Skeletal muscle tissue (tissue), 4 donors: ENCODE measurements around the gene FAAP20. TPM values are rescaled to one million over a fixed set of nuclear protein-coding genes. Genes with fewer than 3 reads are reported as not detected.

ENCODE experiments used
- H3K27ac ChIP-seq: one replicate; pipeline ENCODE4 v1.7.0; 2013; ENCODE audit warnings: mild to moderate bottlenecking, low read depth, low read length, inconsistent platforms
- H3K27me3 ChIP-seq, 3 donors: one replicate each; pipeline ENCODE4 v1.7.0; 2013; ENCODE audit warnings: low read length in 3 of 3; ENCODE audit not compliant: control insufficient read depth in 3 of 3, insufficient read depth in 3 of 3
- H3K36me3 ChIP-seq, 3 donors: one replicate each; pipeline ENCODE4 v1.7.0; 2013; ENCODE audit warnings: low read length in 3 of 3; ENCODE audit not compliant: control insufficient read depth in 3 of 3, insufficient read depth in 3 of 3
- H3K4me1 ChIP-seq, 3 donors: one replicate each; pipeline ENCODE4 v1.7.0; 2013; ENCODE audit warnings: low read length in 3 of 3, mild to moderate bottlenecking in 3 of 3; ENCODE audit not compliant: control insufficient read depth in 3 of 3, insufficient read depth in 3 of 3
- H3K4me3 ChIP-seq, 3 donors: one replicate each; pipeline ENCODE4 v1.7.0; 2013; ENCODE audit warnings: low read length in 3 of 3
- H3K9ac ChIP-seq, 3 donors: one replicate each; pipeline ENCODE4 v1.7.0; 2013; ENCODE audit warnings: low read length in 3 of 3, mild to moderate bottlenecking in 3 of 3, moderate library complexity in 2 of 3, low read depth in 1 of 3
- H3K9me3 ChIP-seq, 3 donors: one replicate each; pipeline ENCODE4 v1.7.0; 2013; ENCODE audit warnings: low read length in 3 of 3; ENCODE audit not compliant: control insufficient read depth in 3 of 3
- total RNA-seq: library from RNA; depleted of rRNA; stranded (reverse); fragments of >200 nt; gene quantifications from one replicate; pipeline ENCODE4 v1.2.3, GENCODE V29; 2014
- donor health status: Osteomylitis.

Gene FAAP20
- total RNA-seq, 1 donor from 2014 or later: 13.0 TPM

- no peaks in the 10 kb centered on the region for H3K9me3 ChIP-seq
- H3K36me3 ChIP-seq: peaks cover 0 to 3% (median 0%) of the 10 kb centered on the region in 3 donors
- peaks cover 77 to 93% (median 87%) of the 10 kb centered on the region in 3 donors for H3K4me1 ChIP-seq
- H3K9ac ChIP-seq: peak overlapping the region in 2 of 3 donors; percentile 0 to 60
- H3K27ac ChIP-seq: no peak overlapping the region
- H3K27me3 ChIP-seq: no peaks in the 10 kb centered on the region
- peak overlapping the region in 2 of 3 donors; percentile 13 to 16 for H3K4me3 ChIP-seq
These were observed 42.4 kb upstream of the FAAP20 start for GRCh38 chr1:2236695-2237677.

GRCh38 chr1:2235300-2235998 lies 40.9 kb upstream of the FAAP20 start:
- Histone ChIP-seq H3K27me3 (no peaks in the 10 kb centered on the region), H3K9me3 (no peaks in the 10 kb centered on the region), H3K4me1 (peaks cover 84 to 94% (median 93%) of the 10 kb centered on the region in 3 donors), H3K4me3 (no peak overlapping the region), H3K27ac (peak overlapping the region; percentile 79), H3K36me3 (no peaks in the 10 kb centered on the region), H3K9ac (peak overlapping the region in 1 of 3 donors; percentile 40)

GRCh38 chr1:2234762-2235113 lies 40.2 kb upstream of the FAAP20 start:
- Histone ChIP-seq H3K4me1 (peaks cover 85 to 94% (median 93%) of the 10 kb centered on the region in 3 donors), H3K36me3 (no peaks in the 10 kb centered on the region), H3K27me3 (no peaks in the 10 kb centered on the region), H3K27ac (peak overlapping the region; percentile 79), H3K9ac (peak overlapping the region in 2 of 3 donors; percentile 43 to 70), H3K4me3 (no peak overlapping the region), H3K9me3 (no peaks in the 10 kb centered on the region)

GRCh38 chr1:2233997-2234761 lies 39.6 kb upstream of the FAAP20 start:
- peak overlapping the region; percentile 79 for H3K27ac ChIP-seq
- peaks cover 84 to 94% (median 93%) of the 10 kb centered on the region in 3 donors for H3K4me1 ChIP-seq
- peak overlapping the region; percentile 61 to 70 (median 64) for H3K9ac ChIP-seq
- no peaks in the 10 kb centered on the region for H3K27me3 ChIP-seq
- H3K4me3 ChIP-seq: peak overlapping the region; percentile 49 to 86 (median 59)
- H3K9me3 ChIP-seq: no peaks in the 10 kb centered on the region
- H3K36me3 ChIP-seq: no peaks in the 10 kb centered on the region

GRCh38 chr1:2233468-2233867 lies 38.9 kb upstream of the FAAP20 start:
- H3K9ac ChIP-seq: peak overlapping the region; percentile 12 to 70 (median 64)
- H3K4me1 ChIP-seq: peaks cover 81 to 90% (median 88%) of the 10 kb centered on the region in 3 donors
- no peaks in the 10 kb centered on the region for H3K27me3 ChIP-seq
- peak overlapping the region; percentile 79 for H3K27ac ChIP-seq
- no peaks in the 10 kb centered on the region for H3K9me3 ChIP-seq
- H3K36me3 ChIP-seq: no peaks in the 10 kb centered on the region
- H3K4me3 ChIP-seq: peak overlapping the region; percentile 22 to 86 (median 59)

- Histone ChIP-seq H3K9me3 (no peaks in the 10 kb centered on the region), H3K4me3 (peak overlapping the region; percentile 81 to 86 (median 84)), H3K27me3 (no peaks in the 10 kb centered on the region), H3K27ac (peak overlapping the region; percentile 79), H3K9ac (peak overlapping the region in 2 of 3 donors; percentile 81 to 88), H3K4me1 (peaks cover 77 to 86% (median 83%) of the 10 kb centered on the region in 3 donors), H3K36me3 (no peaks in the 10 kb centered on the region)
These were observed 38.4 kb upstream of the FAAP20 start for GRCh38 chr1:2232916-2233438.

- peaks cover 71 to 80% (median 77%) of the 10 kb centered on the region in 3 donors for H3K4me1 ChIP-seq
- no peaks in the 10 kb centered on the region for H3K9me3 ChIP-seq
- H3K36me3 ChIP-seq: no peaks in the 10 kb centered on the region
- H3K27me3 ChIP-seq: no peaks in the 10 kb centered on the region
- peak overlapping the region; percentile 79 for H3K27ac ChIP-seq
- H3K9ac ChIP-seq: peak overlapping the region; percentile 79 to 88 (median 81)
- H3K4me3 ChIP-seq: peak overlapping the region; percentile 81 to 86 (median 84)
These were observed 37.8 kb upstream of the FAAP20 start for GRCh38 chr1:2232255-2232915.

- peak overlapping the region; percentile 81 to 86 (median 84) for H3K4me3 ChIP-seq
- no peaks in the 10 kb centered on the region for H3K9me3 ChIP-seq
- peak overlapping the region; percentile 79 to 88 (median 81) for H3K9ac ChIP-seq
- peaks cover 64 to 75% (median 73%) of the 10 kb centered on the region in 3 donors for H3K4me1 ChIP-seq
- no peaks in the 10 kb centered on the region for H3K27me3 ChIP-seq
- no peaks in the 10 kb centered on the region for H3K36me3 ChIP-seq
- peak overlapping the region; percentile 79 for H3K27ac ChIP-seq
These were observed 37.1 kb upstream of the FAAP20 start for GRCh38 chr1:2231532-2232254.
